ENCODE results near the gene RPL13A.

- TF ChIP-seq NFRKB (IDR thresholded peaks at IDR 0.05; ENCODE audit: low read depth) (no peak), EZH2 (IDR thresholded peaks at IDR 0.05; ENCODE audit: borderline replicate concordance, low read depth, low read length) (no peak), USF2 (CRISPR knock-in tag; IDR thresholded peaks at IDR 0.05) (no peak)
These were observed 20.5 kb downstream of the RPL13A start for GRCh38 chr19:49507803-49508494.
